ENCODE data around the gene CEBPG.

CEBPG gene

GRCh38 chr19:33384983-33385382 is 11.5 kb downstream of the CEBPG start:
- no peak overlapping the region for H3K4me3 ChIP-seq (ENCODE audit: low read depth, low read length)
- TF ChIP-seq CTCF (IDR thresholded peaks at IDR 0.05; ENCODE audit: low read depth, low read length, missing control alignments): no peak
- no peak for DNase-seq (ENCODE audit: low read depth)

- no peak for DNase-seq (ENCODE audit: low read depth)
- no peak overlapping the region for H3K4me3 ChIP-seq (ENCODE audit: low read depth, low read length)
- TF ChIP-seq CTCF (IDR thresholded peaks at IDR 0.05; ENCODE audit: low read depth, low read length, missing control alignments): no peak
Observed at GRCh38 chr19:33385956-33386355, 12.4 kb downstream of the CEBPG start.

- no peak overlapping the region for H3K4me3 ChIP-seq (ENCODE audit: low read depth, low read length)
- TF ChIP-seq CTCF (IDR thresholded peaks at IDR 0.05; ENCODE audit: low read depth, low read length, missing control alignments): no peak
- DNase-seq (ENCODE audit: low read depth): no peak
Observed at GRCh38 chr19:33386361-33386858, 12.9 kb downstream of the CEBPG start.

GRCh38 chr19:33387351-33388230 is 14.1 kb downstream of the CEBPG start:
- no peak for DNase-seq (ENCODE audit: low read depth)
- no peak overlapping the region for H3K4me3 ChIP-seq (ENCODE audit: low read depth, low read length)
- TF ChIP-seq CTCF (IDR thresholded peaks at IDR 0.05; ENCODE audit: low read depth, low read length, missing control alignments): no peak

- no peak for DNase-seq (ENCODE audit: low read depth)
- H3K4me3 ChIP-seq (ENCODE audit: low read depth, low read length): no peak overlapping the region
- TF ChIP-seq CTCF (IDR thresholded peaks at IDR 0.05; ENCODE audit: low read depth, low read length, missing control alignments): no peak
Observed at GRCh38 chr19:33388231-33388724, 14.8 kb downstream of the CEBPG start.

GRCh38 chr19:33388725-33389420 is 15.4 kb downstream of the CEBPG start:
- H3K4me3 ChIP-seq (ENCODE audit: low read depth, low read length): no peak overlapping the region
- TF ChIP-seq CTCF (IDR thresholded peaks at IDR 0.05; ENCODE audit: low read depth, low read length, missing control alignments): no peak
- DNase-seq (ENCODE audit: low read depth): no peak
